Endothelial cell of umbilical vein (primary cell): ENCODE data around the gene NRCAM. TPM values are rescaled to one million over a fixed set of nuclear protein-coding genes. Genes with fewer than 3 reads are reported as not detected.

ENCODE experiments used
- BruUV-seq: library from RNA; stranded (reverse); fragments of 400-500 nt; replicated peaks from 2 replicates; lab custom pipeline; 2021; lab: Mats Ljungman, UMichigan
- CTCF ChIA-PET: fragments of 300-600, 350-600 bp; sonication (Branson Sonifier 250); formaldehyde crosslinking; loops from one replicate; lab custom pipeline; 2021; ENCODE audit warnings: antibody characterized with exemption, inconsistent platforms; lab: Charles Lee
- POLR2A ChIA-PET: fragments of 300-600, 350-600 bp; sonication (Branson Sonifier 250); formaldehyde crosslinking; loops from one replicate; lab custom pipeline; 2021; ENCODE audit warnings: antibody characterized with exemption, inconsistent platforms; lab: Charles Lee
- DNase-seq: peaks from one replicate; pipeline ENCODE4 v3.0.0-alpha.2; 2011; ENCODE audit warnings: low read depth, low spot score
- FAIRE-seq: peaks from 2 replicates; lab custom pipeline; 2011; peaks lifted over from hg19 to GRCh38; lab: Jason Lieb, UNC
- H2AFZ ChIP-seq: 2 replicates; pipeline ENCODE4 v1.6.0; 2012; ENCODE audit warnings: low read depth, low read length, control low read depth, inconsistent platforms
- H3K27ac ChIP-seq: 2 replicates; pipeline ENCODE4 v1.5.1; 2011; ENCODE audit warnings: low read depth, mild to moderate bottlenecking, control low read depth, low read length, moderate library complexity; ENCODE audit not compliant: insufficient read depth
- H3K27me3 ChIP-seq, 2 experiments: 2 replicates each; pipeline versions ENCODE4 v1.6.0 to v1.6.1; 2011; ENCODE audit warnings: low read length in 2 of 2, mixed read lengths in 1 of 2; ENCODE audit not compliant: control insufficient read depth in 2 of 2, insufficient read depth in 2 of 2
- H3K36me3 ChIP-seq, 2 experiments: 2 replicates in 1 of 2; 3 replicates in 1 of 2; pipeline ENCODE4 v1.5.1; 2011; ENCODE audit warnings: low read length in 2 of 2, mild to moderate bottlenecking in 1 of 2, moderate library complexity in 1 of 2; ENCODE audit not compliant: control insufficient read depth in 2 of 2, insufficient read depth in 2 of 2; ENCODE audit errors: extremely low read depth in 1 of 2
- H3K4me1 ChIP-seq: 3 replicates; pipeline ENCODE4 v1.5.1; 2011; ENCODE audit warnings: mild to moderate bottlenecking, low read length; ENCODE audit not compliant: control insufficient read depth, insufficient read depth; ENCODE audit errors: extremely low read depth
- H3K4me2 ChIP-seq: 2 replicates; pipeline ENCODE4 v1.6.1; 2011; ENCODE audit warnings: low read length, control low read depth, mixed read lengths; ENCODE audit not compliant: insufficient read depth
- H3K4me3 ChIP-seq, 3 experiments: fragments of 200-600 bp in 1 of 3; sonication (generic), shearing (Covaris generic) in 1 of 3; replicated peaks in 1 of 3; 2 replicates each; pipeline ENCODE4 v1.5.1; 2011 to 2016; ENCODE audit warnings: control low read depth in 3 of 3, low read length in 3 of 3, mild to moderate bottlenecking in 2 of 3, inconsistent platforms in 1 of 3, low read depth in 1 of 3, moderate library complexity in 1 of 3; ENCODE audit not compliant: insufficient read depth in 1 of 3
- H3K79me2 ChIP-seq: 2 replicates; pipeline ENCODE4 v1.6.0; 2012; ENCODE audit warnings: low read length, inconsistent platforms; ENCODE audit not compliant: control insufficient read depth, insufficient read depth
- H3K9ac ChIP-seq: replicated peaks from 2 replicates; pipeline ENCODE3; 2011; ENCODE audit warnings: low read length, control low read depth; ENCODE audit not compliant: insufficient read depth; ENCODE audit errors: extremely low read depth
- H3K9me1 ChIP-seq: replicated peaks from 3 replicates; pipeline ENCODE4 v1.6.0; 2011; ENCODE audit warnings: mild to moderate bottlenecking, low read length; ENCODE audit not compliant: control insufficient read depth, insufficient read depth; ENCODE audit errors: extremely low read depth
- H3K9me3 ChIP-seq: replicated peaks from 2 replicates; pipeline ENCODE4 v1.5.1; 2012; ENCODE audit warnings: low read length, inconsistent platforms; ENCODE audit not compliant: control insufficient read depth, insufficient read depth
- H4K20me1 ChIP-seq: replicated peaks from 2 replicates; pipeline ENCODE3; 2011; ENCODE audit warnings: mild to moderate bottlenecking, low read length; ENCODE audit not compliant: control insufficient read depth, insufficient read depth; ENCODE audit errors: extremely low read depth
- EZH2 ChIP-seq: IDR thresholded peaks from 2 replicates; pipeline ENCODE4 v1.6.1; 2012; ENCODE audit warnings: borderline replicate concordance, low read depth, mild to moderate bottlenecking, moderate library complexity, low read length, inconsistent platforms; ENCODE audit not compliant: severe bottlenecking
- FOS ChIP-seq: IDR thresholded peaks from 2 replicates; pipeline ENCODE4 v1.6.1; 2011; ENCODE audit warnings: mild to moderate bottlenecking, low read length, moderate library complexity, borderline replicate concordance; ENCODE audit not compliant: insufficient read depth
- GATA2 ChIP-seq: IDR thresholded peaks from 2 replicates; pipeline ENCODE4 v1.7.0; 2011; ENCODE audit warnings: low read depth, mild to moderate bottlenecking, moderate library complexity, mixed read lengths, low read length; ENCODE audit not compliant: insufficient read length, insufficient read depth
- JUN ChIP-seq: IDR thresholded peaks from 2 replicates; pipeline ENCODE4 v1.6.1; 2011; ENCODE audit warnings: borderline replicate concordance, low read depth; ENCODE audit not compliant: insufficient read length, insufficient read depth
- MYC ChIP-seq: IDR thresholded peaks from one replicate; pipeline ENCODE4 v1.6.1; 2011; ENCODE audit warnings: mild to moderate bottlenecking, low read depth, low read length
- POLR2A ChIP-seq: IDR thresholded peaks from 2 replicates; pipeline ENCODE4 v1.6.1; 2012; ENCODE audit warnings: low read depth, mild to moderate bottlenecking, control low read depth, low read length
- POLR2AphosphoS5 ChIP-seq: IDR thresholded peaks from 2 replicates; pipeline ENCODE4 v1.6.1; 2012; ENCODE audit warnings: low read depth, mild to moderate bottlenecking, control low read depth, low read length, moderate library complexity; ENCODE audit not compliant: insufficient read depth
- dilution Hi-C: fragments of 300-500 bp; cut with MboI; formaldehyde crosslinking; loops from one replicate; pipeline ENCODE4 v1.15.0; 2019; ENCODE audit warnings: low sequenced_read_pairs; ENCODE audit not compliant: extremely low pct_ligation_motif_present
- intact Hi-C: fragments of 100-400 bp; cut with micrococcal nuclease; formaldehyde crosslinking; loops from one replicate; pipeline ENCODE4 v1.10.0; 2022
- polyA plus RNA-seq, 4 experiments: library from polyadenylated mRNA; depleted of rRNA in 3 of 4; stranded (reverse) in 3 of 4; unstranded in 1 of 4; fragments of >200 nt; gene quantifications; 2 replicates each; pipeline versions ENCODE4 v1.2.1 to v1.2.3, GENCODE V29; 2011 to 2012; ENCODE audit warnings: missing spikeins in 1 of 4
- total RNA-seq: library from RNA; stranded (reverse); gene quantifications from 2 replicates; pipeline ENCODE4 v1.2.3, GENCODE V29; 2021
- TF ChIP-seq, protein P1 (sequence below), 2 donors: IDR thresholded peaks; 1 replicate in 1 of 2; 2 replicates in 1 of 2; pipeline ENCODE4 v1.5.1; 2011; ENCODE audit warnings: low read length in 2 of 2, mild to moderate bottlenecking in 2 of 2, moderate library complexity in 2 of 2, control low read depth in 1 of 2, inconsistent platforms in 1 of 2, low read depth in 1 of 2; ENCODE audit not compliant: insufficient read depth in 1 of 2; ENCODE audit errors: extremely low read depth in 1 of 2
- TF ChIP-seq, protein P2 (sequence below): IDR thresholded peaks from 2 replicates; pipeline ENCODE4 v1.6.1; 2011; ENCODE audit not compliant: insufficient read depth, insufficient read length

NRCAM gene
- total and polyA plus RNA-seq, 2 donors (not counting 3 experiments of a cell fraction or from before 2014, with no cell fraction given) = 26.0 to 47.6 TPM

DNA sequence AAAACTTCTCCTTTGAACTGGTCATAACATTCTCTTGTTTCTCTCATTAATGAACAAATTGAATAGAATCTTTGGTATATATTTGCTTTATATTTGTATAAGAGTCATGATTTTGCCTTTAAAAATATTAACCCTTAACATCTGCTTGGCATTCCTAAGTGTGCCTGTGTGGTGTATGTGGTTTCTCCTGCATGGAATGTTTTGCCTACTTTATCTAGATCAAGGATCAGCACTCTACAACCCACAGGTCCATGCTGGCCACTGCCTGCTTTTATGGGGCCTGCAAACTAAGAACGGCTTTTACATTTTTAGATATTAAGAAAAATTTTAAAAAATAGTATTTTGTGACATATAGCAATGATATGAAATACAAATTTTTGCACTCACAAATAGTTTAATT lies 321.8 kb downstream of the NRCAM start:
- Histone ChIP-seq H3K4me2 (no peak overlapping the region), H3K4me3 (no peak overlapping the region), H3K27ac (no peak overlapping the region), H2AFZ (no peak overlapping the region), H3K9me1 (no peaks in the 10 kb centered on the region), H3K9me3 (no peaks in the 10 kb centered on the region), H3K27me3 (no peaks in the 10 kb centered on the region), H4K20me1 (no peaks in the 10 kb centered on the region), H3K4me1 (peaks cover 2% of the 10 kb centered on the region), H3K9ac (no peak overlapping the region), H3K79me2 (no peaks in the 10 kb centered on the region), H3K36me3 (no peaks in the 10 kb centered on the region)
- dilution Hi-C loops (no loop called here), intact Hi-C loops (no loop called here)
- no peak for DNase-seq
- ChIA-PET CTCF (interaction anchor here (1.2 kb wide), 1 partner anchor 16 kb away, joined by 3 read pairs; no protein-coding TSS in a partner anchor), POLR2A (no interaction called here)
- no TSS peak for BruUV-seq
- no peak for FAIRE-seq
- TF ChIP-seq GATA2 = no peak
- TF ChIP-seq, protein P1, sequence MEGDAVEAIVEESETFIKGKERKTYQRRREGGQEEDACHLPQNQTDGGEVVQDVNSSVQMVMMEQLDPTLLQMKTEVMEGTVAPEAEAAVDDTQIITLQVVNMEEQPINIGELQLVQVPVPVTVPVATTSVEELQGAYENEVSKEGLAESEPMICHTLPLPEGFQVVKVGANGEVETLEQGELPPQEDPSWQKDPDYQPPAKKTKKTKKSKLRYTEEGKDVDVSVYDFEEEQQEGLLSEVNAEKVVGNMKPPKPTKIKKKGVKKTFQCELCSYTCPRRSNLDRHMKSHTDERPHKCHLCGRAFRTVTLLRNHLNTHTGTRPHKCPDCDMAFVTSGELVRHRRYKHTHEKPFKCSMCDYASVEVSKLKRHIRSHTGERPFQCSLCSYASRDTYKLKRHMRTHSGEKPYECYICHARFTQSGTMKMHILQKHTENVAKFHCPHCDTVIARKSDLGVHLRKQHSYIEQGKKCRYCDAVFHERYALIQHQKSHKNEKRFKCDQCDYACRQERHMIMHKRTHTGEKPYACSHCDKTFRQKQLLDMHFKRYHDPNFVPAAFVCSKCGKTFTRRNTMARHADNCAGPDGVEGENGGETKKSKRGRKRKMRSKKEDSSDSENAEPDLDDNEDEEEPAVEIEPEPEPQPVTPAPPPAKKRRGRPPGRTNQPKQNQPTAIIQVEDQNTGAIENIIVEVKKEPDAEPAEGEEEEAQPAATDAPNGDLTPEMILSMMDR (IDR thresholded peaks at IDR 0.05; ENCODE audit: extremely low read depth in 1 of 2, insufficient read depth in 1 of 2, low read depth in 1 of 2, low read length in 2 of 2) = no peak
- no peak for TF ChIP-seq MYC
- TF ChIP-seq, protein P2, sequence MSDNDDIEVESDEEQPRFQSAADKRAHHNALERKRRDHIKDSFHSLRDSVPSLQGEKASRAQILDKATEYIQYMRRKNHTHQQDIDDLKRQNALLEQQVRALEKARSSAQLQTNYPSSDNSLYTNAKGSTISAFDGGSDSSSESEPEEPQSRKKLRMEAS = no peak
- TF ChIP-seq FOS = no peak
- TF ChIP-seq JUN = no peak
- no peak for TF ChIP-seq POLR2AphosphoS5
- no peak for TF ChIP-seq POLR2A
- no peak for TF ChIP-seq EZH2
